Putamen (tissue), 1 donor: ENCODE results near the gene CHD6.
"Not testable (repeated sequence)": the region's sequence is repeated elsewhere in the genome, so short reads cannot be mapped to it uniquely, and the experiment has no call there.

Experiments used
- DNase-seq: peaks from one replicate; pipeline ENCODE4 v3.0.0-alpha.2; 2016; ENCODE audit warnings: low spot score

Gene CHD6

GRCh38 chr20:41538810-41539596 is 79.2 kb downstream of the CHD6 start:
- DNase-seq: no peak

GRCh38 chr20:41537865-41538264 is 80.3 kb downstream of the CHD6 start:
- no peak for DNase-seq

- not testable (repeated sequence) for DNase-seq
These were observed 82.6 kb downstream of the CHD6 start for GRCh38 chr20:41535551-41535950.

DNA sequence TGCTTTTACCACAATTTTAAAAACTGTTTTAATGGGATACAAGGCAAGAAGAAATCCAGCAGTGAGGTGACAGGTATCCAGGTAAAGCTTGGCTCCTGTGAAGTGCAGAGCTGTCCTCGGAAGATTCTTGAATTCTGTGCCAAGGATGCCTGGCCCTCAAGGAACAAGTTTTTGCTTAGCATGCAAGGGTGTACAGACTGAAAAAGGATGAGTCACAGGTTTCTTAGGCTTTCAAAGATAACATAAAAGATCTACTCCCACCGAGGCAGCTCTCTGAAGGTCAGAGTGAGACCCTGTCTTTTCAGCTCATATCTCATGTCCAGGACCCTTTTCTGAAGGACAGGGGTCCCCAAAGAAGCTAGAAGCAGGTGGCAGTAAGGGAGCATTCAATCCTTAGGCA is 83.3 kb downstream of the CHD6 start:
- DNase-seq: no peak

DNA sequence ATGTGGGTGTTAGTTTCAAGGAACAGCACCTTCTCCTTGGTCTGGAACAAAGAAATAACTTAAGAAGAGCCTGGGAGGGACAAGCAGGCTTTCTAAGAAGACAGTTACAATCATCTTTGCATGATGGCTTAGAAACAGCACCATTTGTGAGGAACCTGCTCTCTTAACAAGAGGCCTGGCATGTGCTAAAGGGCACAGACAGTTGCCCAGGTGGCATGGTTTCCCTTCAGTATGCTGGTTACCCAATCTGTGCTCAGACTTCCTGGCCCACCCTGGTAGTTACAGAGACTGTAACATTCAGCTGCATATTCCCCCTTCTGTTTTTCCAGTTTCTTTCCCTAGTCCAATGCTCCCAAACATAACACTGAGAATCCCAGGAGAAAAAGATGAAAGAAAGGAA is 84.0 kb downstream of the CHD6 start:
- DNase-seq: no peak

DNA sequence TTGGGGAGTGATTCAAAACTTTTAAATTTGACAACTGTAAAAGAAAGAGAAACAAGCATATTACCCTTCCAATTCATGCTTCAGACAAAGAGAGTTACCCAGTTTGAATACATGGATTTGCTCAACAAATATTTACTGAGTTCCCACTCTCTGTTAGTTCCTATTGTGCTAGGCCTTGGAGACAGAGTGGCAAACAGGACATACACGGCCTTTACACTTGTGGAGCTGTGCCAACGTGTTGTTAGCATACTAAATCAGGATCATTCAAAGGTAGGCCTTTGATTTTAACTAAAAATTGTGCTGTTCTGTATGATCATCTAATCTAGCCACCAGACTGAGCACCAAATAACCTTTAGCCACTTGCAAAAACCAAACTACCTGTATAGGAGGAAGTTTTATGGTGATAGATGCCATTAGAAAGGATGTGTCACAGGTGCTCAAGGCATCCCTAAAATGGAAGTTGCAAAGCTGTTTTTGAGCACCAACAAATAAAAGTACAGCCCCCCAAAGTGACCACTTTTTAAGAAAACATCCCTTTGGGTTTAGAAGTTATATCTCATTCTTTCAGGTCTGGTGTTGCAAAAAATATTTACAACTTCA is 84.5 kb downstream of the CHD6 start:
- DNase-seq: no peak

DNA sequence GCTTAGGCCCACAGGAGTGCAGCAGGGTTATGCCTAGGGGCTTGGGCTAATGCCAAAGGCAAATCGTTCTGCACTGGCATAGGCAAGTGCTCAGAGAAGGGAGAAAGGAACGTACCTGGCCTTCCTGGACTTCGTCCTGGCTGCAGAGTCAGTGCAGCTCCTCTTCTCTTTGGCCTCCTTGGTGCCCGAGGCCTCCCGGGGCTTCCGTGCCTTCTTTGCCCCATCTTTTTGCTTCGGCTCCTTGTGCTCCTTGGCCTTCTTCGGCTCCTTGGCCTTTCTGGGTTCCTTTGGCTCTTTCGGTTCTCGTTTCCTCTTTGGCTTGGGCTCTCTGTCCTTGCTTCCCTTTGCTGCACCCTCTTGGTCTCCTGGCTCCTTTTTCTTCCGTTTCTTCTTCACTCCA is 85.2 kb downstream of the CHD6 start:
- no peak for DNase-seq

DNA sequence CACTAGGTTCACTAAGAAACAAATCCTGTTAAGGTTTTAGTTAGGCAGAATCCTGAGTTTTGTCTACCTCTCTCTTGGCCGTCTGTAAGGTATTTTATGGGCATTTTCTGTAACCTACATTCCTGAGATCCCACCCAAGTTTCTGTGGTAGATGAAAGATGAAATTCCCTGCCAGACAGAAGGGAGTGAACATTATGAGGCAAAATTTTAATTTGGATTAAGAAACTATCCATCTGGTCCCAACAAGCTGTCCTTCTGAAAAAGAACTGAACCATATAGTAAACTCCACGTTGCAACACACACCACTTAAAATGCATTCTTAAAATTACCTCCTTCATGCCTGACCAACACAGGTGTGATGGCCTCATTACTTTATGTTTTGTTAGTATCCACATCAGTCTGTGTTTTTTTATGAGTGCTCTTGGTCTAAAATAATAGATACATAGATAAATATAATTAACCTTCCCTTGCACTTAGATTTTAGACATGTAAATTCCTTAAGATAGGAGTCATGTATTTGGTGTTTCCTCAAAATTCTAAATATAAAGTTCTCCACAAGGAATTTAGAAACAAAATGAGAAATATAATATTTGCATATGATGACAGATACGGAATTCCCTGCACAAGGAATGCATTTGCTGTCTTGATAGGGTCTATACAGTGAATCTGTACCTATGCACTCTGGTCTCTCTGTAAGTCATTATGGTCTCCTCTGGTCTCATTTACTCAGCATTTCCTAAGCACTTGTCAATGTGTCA is 86.5 kb downstream of the CHD6 start:
- DNase-seq: no peak

DNA sequence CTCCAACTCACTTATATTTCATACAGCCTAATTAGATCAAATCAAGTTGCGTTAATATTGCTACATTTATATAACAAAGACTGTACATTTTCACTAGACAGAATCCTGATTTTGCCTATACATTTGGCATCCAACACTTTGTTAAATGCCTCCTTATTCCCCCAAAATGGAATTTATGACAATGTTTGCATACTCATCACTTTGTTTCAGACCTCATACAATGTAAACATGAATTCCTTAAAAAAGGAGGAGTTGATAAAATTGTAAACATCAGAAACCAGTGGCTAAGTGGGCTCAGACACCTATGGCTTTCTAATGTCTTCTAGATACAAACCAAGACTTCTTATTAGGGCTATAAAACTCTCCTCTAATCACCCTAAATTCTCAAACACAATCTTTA is 87.3 kb downstream of the CHD6 start:
- no peak for DNase-seq

DNA sequence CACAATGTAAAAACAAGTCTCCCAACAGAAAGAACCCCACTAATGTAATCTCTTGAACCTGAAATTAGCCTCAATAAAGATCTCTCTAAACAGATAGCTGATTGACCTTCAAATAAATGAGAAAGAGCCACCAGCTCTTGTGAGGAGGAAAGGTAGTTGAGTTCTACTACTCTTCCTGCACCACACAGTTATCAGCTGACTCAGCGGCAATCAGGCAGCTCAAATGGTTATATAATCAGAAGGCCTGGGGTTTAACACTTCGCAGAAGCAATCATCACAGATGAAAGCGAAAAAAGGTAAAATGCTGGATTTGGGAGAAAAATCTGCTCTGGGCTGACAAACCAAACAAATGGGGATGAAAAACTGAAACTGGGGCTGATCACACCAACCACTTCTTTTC is 91.8 kb downstream of the CHD6 start:
- peak; percentile 47 for DNase-seq

DNA sequence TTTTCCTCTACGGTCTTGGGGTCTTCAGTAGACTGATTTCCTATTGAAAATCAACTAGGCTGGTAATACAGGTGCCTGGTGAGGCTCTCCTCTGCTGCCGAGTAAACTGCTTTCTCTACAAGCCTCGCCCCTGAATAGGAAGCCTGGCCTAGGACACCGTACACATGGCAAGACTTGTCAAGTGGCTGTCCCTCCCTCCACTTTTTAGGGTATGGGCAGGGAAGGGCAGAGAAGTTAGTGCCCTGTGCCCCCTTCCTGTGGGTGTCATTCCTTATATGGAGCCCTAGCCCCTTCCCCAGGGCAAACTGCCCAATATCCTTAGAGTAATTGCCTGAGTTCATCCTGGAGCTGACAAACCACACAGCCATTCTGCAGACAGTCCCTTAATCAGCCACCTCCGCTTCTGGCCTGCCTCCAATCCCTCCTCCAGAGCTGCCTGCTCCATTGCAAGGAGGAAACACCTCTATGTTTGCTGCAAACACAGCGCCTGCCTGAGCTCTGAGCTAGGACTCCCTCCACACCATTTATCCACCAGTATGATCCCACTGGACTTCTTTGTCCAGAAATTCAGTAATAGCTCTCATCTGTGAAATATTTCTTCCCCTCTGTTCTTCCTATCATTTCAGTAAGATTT is 93.1 kb downstream of the CHD6 start:
- DNase-seq: peak; percentile 48

GRCh38 chr20:41523857-41524256 is 94.3 kb downstream of the CHD6 start:
- no peak for DNase-seq

DNA sequence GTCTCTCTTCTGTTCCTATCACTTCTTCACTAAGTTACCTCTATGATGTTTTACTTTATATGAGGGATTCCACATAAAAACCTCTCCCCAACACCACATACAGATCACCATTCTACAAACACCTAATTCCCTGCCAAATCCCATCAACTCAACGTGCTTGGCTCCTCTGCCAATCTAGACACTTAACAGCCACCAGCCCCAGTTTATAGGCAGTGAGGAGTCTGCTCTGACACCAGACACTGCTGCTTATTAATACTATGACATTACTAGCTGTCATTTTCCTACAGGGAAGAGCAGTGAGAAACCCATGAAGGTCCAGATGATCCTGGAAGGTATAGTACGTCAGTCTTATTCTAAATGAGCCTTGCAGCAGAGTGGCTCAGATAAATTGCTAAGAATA is 104.3 kb downstream of the CHD6 start:
- DNase-seq: no peak

- no peak for DNase-seq
These were observed 105.6 kb downstream of the CHD6 start for GRCh38 chr20:41512624-41513023.

GRCh38 chr20:41510847-41511450 is 107.2 kb downstream of the CHD6 start:
- no peak for DNase-seq

DNA sequence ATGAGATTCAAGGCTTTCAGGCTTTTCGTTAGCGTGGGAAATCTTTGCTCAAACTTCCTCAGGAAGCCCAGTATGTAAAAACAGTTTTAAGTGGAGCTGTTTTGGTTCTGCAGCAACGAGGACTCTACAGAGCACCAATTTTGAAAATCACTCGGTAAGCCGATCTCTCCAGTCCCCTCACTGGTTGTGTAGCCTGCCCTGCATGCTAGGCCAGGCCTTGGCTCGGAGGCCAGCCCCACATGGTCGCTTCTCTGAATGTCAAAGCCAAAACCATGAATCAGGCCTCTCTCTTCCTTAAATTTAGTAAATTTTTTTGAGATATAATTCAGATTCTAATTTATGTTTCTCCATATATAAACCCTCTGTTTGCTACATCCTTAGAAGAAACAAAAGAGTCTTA is 108.0 kb downstream of the CHD6 start:
- DNase-seq: no peak

DNA sequence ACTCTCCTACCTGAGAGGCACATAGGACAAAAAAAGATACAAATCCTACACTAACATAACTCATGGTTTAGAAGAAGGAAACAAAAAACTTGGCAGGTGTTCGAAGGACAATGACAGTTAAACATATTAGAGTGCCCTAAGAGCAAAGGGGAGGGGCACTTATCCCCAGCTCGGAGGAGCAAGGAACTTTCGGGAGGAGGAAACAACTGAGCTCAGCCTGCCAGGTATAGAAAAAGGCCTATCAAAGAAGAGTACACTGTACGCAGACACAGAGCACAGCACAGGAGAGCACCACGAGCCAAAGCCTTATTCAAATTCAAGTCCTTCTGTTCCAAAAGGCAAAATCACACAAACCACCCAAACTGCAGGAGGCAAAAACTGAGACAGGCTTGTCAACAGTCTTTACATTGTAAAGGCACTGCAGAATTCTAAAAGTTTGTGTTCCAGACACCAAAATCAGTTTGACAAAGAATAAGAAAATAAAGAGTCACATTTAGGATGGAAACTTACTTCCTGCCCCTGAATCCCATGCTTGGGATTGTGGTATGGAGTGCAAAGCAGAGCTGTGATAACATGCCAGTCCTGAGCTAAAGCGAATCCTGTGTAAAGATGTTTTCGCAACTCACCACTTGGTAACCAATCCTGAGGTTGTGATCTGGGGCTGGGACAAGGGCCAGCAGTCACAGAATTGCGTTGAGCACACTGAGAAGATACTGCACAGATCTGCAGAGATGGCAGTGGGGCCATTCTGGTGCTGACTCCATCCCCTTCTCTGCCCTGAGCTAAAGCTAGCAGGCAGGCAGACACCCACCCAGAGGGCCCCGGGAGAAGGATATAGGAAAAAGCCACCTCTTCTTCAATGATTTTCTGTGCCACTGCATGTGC is 108.6 kb downstream of the CHD6 start:
- no peak for DNase-seq

DNA sequence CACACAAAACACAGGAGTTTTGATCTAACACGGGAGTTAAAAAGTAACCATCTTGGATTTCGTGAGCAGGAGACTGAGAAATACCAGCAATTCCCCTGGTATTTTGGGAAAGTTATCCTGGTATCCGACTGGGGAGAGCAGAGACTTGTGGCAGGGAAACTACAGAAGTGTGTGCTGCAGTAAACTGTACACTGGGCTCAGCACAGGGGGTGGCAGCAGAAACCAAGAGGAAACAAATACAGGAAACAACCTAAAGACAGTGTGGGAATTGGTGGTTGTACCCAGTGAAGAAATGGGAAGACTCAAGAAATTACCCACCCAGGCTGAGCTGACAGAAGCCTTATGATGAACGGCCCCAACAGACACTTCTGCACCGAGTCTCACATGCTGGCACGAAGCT is 109.8 kb downstream of the CHD6 start:
- no peak for DNase-seq

- DNase-seq: no peak
These were observed 110.3 kb downstream of the CHD6 start for GRCh38 chr20:41507851-41508250.

DNA sequence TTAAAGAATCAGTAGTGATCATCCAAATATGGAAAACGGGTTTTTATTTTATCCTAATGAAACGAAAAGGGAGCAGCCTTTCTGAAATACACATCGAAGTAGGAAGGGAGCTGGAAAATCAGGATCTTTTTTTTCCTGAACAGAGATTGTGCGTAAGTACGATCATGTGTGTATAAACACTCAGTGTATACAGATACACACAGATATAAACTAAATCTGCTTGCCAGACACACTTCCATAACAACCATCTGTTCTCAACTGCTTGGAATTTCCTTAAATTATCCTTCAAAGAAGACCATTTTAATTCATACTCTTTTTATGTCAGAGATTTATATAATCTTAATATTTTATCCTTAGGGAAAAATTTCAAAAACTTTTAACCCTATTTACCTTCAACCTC is 110.7 kb downstream of the CHD6 start:
- DNase-seq: no peak

- no peak for DNase-seq
These were observed 111.8 kb downstream of the CHD6 start for GRCh38 chr20:41506192-41506915.
